HepG2 (cell line): ENCODE data around the gene DRAP1. TPM values are rescaled to one million over a fixed set of nuclear protein-coding genes. Genes with fewer than 3 reads are reported as not detected.
A peak's percentile ranks its signal among the peaks of the same experiment; 100 is the strongest.

Source experiments
- MED1 ChIP-seq: sonication (generic); formaldehyde crosslinking; IDR thresholded peaks from 2 replicates; pipeline ENCODE4 v1.4.0; 2020; ENCODE audit warnings: missing genetic modification reagents
- PHF5A ChIP-seq: IDR thresholded peaks from one replicate; pipeline ENCODE4 v1.6.1; 2018; ENCODE audit warnings: low read depth, missing genetic modification reagents; ENCODE audit not compliant: unreplicated experiment
- ZNF263 ChIP-seq: sonication (generic); formaldehyde crosslinking; IDR thresholded peaks from 2 replicates; pipeline ENCODE4 v1.4.0; 2020; ENCODE audit warnings: missing genetic modification reagents
- ZNF451 ChIP-seq: sonication (generic); formaldehyde crosslinking; IDR thresholded peaks from 2 replicates; pipeline ENCODE4 v1.5.0; 2020; ENCODE audit warnings: mild to moderate bottlenecking, missing genetic modification reagents
- ZNF567 ChIP-seq: sonication (generic); formaldehyde crosslinking; IDR thresholded peaks from 2 replicates; pipeline ENCODE4 v1.8.1; 2023; ENCODE audit warnings: mild to moderate bottlenecking, missing genetic modification reagents, borderline replicate concordance
- ZNF605 ChIP-seq: sonication (generic); formaldehyde crosslinking; IDR thresholded peaks from 2 replicates; pipeline ENCODE4 v1.8.0; 2022; ENCODE audit warnings: mild to moderate bottlenecking, missing genetic modification reagents
- ZNF772 ChIP-seq: sonication (generic); formaldehyde crosslinking; IDR thresholded peaks from 2 replicates; pipeline ENCODE4 v1.5.0; 2020; ENCODE audit warnings: mild to moderate bottlenecking, missing genetic modification reagents
- ZNF790 ChIP-seq: sonication (generic); formaldehyde crosslinking; IDR thresholded peaks from 2 replicates; pipeline ENCODE4 v1.8.0; 2022; ENCODE audit warnings: missing genetic modification reagents, mild to moderate bottlenecking, borderline replicate concordance
- polyA plus RNA-seq, 8 experiments: library from polyadenylated mRNA; depleted of rRNA in 3 of 8; stranded (reverse) in 7 of 8; unstranded in 1 of 8; fragments of >200 nt; fragmentation: Illumina TruSeq in 4 of 8; extraction: Trizol in 4 of 8; gene quantifications; 2 replicates each; pipeline versions ENCODE4 v1.2.1 to v1.2.3, GENCODE V29; 2011 to 2016; ENCODE audit warnings: low read depth in 4 of 8, missing spikeins in 1 of 8, mixed read lengths in 1 of 8; ENCODE audit not compliant: insufficient read depth in 1 of 8
- total RNA-seq, 5 experiments: library from RNA; depleted of rRNA; stranded (reverse); fragments of >200 nt; fragmentation: Illumina TruSeq; extraction: Trizol; gene quantifications; 2 replicates each; pipeline ENCODE4 v1.2.3, GENCODE V29; 2016; ENCODE audit warnings: low read depth in 1 of 5
- TF ChIP-seq, protein P1 (sequence below): sonication (generic); formaldehyde crosslinking; IDR thresholded peaks from 2 replicates; pipeline ENCODE4 v1.4.0; 2020; ENCODE audit warnings: mild to moderate bottlenecking, missing genetic modification reagents
- TF ChIP-seq, protein P2 (sequence below): sonication (generic); formaldehyde crosslinking; IDR thresholded peaks from 2 replicates; pipeline ENCODE4 v1.4.0; 2020; ENCODE audit warnings: missing genetic modification reagents
- TF ChIP-seq, protein P3 (sequence below): fragments of 450-650 bp; IDR thresholded peaks from 2 replicates; pipeline ENCODE4 v1.6.1; 2017; ENCODE audit warnings: mild to moderate bottlenecking
- TF ChIP-seq, protein P4 (sequence below): sonication (generic); formaldehyde crosslinking; IDR thresholded peaks from 2 replicates; pipeline ENCODE4 v1.8.1; 2022; ENCODE audit warnings: low read depth, mild to moderate bottlenecking, missing genetic modification reagents

The DRAP1 gene
- total and polyA plus RNA-seq, 2 of the 13 experiments (the other 11 are each of a cell fraction or from before 2014, with no cell fraction given): 46.8 to 52.3 TPM

DNA sequence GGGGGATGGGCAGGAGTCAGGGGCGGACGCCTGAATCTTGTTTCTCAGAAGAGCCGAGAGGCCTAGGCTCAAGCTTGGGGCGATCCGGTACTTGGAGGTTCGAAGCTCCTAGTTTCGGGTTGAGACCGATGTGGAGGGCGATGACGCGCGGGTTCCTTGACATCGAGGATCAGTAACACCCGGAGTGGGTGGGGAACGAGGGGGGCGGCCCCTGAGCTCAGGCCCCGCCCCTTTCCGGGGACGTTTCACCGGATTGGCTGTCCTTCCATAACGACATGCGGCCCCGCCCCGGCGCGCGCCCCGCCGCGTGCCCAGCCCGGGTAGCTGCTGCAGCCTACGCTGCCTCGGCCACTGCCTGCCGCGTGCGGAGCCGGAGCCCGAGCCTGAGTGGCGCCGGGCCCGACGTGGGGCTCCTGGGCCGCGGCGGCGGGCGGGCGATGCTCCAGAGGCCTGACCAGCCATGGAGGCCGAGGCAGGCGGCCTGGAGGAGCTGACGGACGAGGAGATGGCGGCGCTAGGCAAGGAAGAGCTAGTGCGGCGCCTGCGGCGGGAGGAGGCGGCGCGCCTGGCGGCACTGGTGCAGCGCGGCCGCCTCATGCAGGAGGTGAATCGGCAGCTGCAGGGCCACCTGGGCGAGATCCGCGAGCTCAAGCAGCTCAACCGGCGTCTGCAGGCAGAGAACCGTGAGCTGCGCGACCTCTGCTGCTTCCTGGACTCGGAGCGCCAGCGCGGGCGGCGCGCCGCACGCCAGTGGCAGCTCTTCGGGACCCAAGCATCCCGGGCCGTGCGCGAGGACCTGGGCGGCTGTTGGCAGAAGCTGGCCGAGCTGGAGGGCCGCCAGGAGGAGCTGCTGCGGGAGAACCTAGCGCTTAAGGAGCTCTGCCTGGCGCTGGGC is 28.7 kb upstream of the DRAP1 start, which contains the start of gene CCDC85B (continued):
- TF ChIP-seq, protein P1, sequence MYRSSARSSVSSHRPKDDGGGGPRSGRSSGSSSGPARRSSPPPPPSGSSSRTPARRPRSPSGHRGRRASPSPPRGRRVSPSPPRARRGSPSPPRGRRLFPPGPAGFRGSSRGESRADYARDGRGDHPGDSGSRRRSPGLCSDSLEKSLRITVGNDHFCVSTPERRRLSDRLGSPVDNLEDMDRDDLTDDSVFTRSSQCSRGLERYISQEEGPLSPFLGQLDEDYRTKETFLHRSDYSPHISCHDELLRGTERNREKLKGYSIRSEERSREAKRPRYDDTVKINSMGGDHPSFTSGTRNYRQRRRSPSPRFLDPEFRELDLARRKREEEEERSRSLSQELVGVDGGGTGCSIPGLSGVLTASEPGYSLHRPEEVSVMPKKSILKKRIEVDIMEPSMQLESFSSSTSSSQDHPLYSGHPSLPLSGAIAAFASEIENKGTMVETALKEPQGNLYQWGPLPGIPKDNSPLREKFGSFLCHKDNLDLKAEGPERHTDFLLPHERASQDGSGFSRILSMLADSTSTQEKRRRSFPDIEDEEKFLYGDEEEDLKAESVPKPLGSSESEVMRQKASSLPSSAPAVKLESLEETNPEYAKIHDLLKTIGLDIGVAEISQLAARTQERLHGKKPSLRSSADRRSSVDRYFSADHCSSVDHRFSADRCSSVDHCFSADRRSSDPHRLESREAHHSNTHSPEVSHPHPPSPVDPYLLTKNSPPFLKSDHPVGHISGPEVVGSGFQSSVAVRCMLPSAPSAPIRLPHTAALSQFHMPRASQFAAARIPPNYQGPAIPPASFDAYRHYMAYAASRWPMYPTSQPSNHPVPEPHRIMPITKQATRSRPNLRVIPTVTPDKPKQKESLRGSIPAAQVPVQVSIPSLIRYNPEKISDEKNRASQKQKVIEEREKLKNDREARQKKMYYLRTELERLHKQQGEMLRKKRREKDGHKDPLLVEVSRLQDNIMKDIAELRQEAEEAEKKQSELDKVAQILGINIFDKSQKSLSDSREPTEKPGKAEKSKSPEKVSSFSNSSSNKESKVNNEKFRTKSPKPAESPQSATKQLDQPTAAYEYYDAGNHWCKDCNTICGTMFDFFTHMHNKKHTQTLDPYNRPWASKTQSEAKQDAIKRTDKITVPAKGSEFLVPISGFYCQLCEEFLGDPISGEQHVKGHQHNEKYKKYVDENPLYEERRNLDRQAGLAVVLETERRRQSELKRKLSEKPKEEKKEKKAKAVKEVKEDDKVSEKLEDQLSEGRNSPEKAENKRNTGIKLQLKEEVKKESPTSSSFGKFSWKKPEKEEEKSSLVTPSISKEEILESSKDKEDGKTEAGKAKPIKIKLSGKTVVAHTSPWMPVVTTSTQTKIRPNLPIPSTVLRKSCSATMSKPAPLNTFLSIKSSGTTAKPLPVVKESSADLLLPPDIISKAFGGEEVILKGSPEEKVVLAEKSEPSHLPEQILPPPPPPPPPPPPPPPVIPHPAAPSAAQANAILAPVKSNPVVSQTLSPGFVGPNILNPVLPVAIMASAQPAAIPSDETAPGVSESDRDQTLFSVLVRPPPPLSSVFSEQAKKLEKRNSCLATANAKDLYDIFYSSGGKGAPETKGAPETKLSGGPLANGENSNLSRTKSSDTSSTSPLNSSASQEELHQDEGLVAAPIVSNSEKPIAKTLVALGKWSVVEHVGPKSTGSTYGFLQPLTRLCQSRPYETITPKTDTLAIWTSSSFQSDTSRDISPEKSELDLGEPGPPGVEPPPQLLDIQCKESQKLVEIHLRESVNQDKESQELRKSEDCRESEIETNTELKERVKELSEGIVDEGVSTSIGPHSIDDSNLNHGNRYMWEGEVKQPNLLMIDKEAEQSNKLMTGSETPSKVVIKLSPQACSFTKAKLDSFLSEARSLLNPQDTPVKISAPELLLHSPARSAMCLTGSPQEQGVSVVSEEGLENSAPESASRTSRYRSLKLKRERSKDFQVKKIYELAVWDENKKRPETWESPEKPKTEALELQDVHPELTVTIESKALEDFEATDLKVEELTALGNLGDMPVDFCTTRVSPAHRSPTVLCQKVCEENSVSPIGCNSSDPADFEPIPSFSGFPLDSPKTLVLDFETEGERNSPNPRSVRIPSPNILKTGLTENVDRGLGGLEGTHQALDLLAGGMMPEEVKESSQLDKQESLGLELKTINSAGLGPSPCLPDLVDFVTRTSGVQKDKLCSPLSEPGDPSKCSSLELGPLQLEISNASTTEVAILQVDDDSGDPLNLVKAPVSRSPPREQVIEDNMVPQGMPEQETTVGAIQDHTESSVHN: no peak
- TF ChIP-seq ZNF605 (CRISPR knock-in tag): no peak
- TF ChIP-seq ZNF772: peak; percentile 53; the same call in 1 of the 2 replicates
- TF ChIP-seq, protein P2, sequence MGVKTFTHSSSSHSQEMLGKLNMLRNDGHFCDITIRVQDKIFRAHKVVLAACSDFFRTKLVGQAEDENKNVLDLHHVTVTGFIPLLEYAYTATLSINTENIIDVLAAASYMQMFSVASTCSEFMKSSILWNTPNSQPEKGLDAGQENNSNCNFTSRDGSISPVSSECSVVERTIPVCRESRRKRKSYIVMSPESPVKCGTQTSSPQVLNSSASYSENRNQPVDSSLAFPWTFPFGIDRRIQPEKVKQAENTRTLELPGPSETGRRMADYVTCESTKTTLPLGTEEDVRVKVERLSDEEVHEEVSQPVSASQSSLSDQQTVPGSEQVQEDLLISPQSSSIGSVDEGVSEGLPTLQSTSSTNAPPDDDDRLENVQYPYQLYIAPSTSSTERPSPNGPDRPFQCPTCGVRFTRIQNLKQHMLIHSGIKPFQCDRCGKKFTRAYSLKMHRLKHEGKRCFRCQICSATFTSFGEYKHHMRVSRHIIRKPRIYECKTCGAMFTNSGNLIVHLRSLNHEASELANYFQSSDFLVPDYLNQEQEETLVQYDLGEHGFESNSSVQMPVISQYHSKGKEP: 0 out of 2 replicates have a peak, but pooled peaks have one; percentile 43
- no peak for TF ChIP-seq PHF5A (CRISPR knock-in tag)
- TF ChIP-seq ZNF451 (CRISPR knock-in tag): peak; percentile 76
- TF ChIP-seq, protein P3, sequence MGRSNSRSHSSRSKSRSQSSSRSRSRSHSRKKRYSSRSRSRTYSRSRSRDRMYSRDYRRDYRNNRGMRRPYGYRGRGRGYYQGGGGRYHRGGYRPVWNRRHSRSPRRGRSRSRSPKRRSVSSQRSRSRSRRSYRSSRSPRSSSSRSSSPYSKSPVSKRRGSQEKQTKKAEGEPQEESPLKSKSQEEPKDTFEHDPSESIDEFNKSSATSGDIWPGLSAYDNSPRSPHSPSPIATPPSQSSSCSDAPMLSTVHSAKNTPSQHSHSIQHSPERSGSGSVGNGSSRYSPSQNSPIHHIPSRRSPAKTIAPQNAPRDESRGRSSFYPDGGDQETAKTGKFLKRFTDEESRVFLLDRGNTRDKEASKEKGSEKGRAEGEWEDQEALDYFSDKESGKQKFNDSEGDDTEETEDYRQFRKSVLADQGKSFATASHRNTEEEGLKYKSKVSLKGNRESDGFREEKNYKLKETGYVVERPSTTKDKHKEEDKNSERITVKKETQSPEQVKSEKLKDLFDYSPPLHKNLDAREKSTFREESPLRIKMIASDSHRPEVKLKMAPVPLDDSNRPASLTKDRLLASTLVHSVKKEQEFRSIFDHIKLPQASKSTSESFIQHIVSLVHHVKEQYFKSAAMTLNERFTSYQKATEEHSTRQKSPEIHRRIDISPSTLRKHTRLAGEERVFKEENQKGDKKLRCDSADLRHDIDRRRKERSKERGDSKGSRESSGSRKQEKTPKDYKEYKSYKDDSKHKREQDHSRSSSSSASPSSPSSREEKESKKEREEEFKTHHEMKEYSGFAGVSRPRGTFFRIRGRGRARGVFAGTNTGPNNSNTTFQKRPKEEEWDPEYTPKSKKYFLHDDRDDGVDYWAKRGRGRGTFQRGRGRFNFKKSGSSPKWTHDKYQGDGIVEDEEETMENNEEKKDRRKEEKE: no peak
- TF ChIP-seq ZNF263 (CRISPR knock-in tag): peak; percentile 67; the same call in 1 of the 2 replicates
- no peak for TF ChIP-seq ZNF567 (CRISPR knock-in tag)
- TF ChIP-seq, protein P4, sequence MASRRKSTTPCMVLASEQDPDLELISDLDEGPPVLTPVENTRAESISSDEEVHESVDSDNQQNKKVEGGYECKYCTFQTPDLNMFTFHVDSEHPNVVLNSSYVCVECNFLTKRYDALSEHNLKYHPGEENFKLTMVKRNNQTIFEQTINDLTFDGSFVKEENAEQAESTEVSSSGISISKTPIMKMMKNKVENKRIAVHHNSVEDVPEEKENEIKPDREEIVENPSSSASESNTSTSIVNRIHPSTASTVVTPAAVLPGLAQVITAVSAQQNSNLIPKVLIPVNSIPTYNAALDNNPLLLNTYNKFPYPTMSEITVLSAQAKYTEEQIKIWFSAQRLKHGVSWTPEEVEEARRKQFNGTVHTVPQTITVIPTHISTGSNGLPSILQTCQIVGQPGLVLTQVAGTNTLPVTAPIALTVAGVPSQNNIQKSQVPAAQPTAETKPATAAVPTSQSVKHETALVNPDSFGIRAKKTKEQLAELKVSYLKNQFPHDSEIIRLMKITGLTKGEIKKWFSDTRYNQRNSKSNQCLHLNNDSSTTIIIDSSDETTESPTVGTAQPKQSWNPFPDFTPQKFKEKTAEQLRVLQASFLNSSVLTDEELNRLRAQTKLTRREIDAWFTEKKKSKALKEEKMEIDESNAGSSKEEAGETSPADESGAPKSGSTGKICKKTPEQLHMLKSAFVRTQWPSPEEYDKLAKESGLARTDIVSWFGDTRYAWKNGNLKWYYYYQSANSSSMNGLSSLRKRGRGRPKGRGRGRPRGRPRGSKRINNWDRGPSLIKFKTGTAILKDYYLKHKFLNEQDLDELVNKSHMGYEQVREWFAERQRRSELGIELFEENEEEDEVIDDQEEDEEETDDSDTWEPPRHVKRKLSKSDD (CRISPR knock-in tag): 0 out of 2 replicates have a peak, but pooled peaks have one; percentile 21
- TF ChIP-seq MED1 (CRISPR knock-in tag): peak; percentile 67; the same call in 1 of the 2 replicates
- peak; percentile 97; the same call in 1 of the 2 replicates for TF ChIP-seq ZNF790 (CRISPR knock-in tag)
